IgD-negative memory B cell (primary cell): Measurements from ENCODE around the gene PGLYRP3. TPM values are rescaled to one million over a fixed set of nuclear protein-coding genes. Genes with fewer than 3 reads are reported as not detected.
"Not testable (repeated sequence)": the region's sequence is repeated elsewhere in the genome, so short reads cannot be mapped to it uniquely, and the experiment has no call there.

ENCODE experiments used
- H3K27ac Mint-ChIP-seq, 3 donors: one replicate each; pipeline ENCODE4 v1.8.0; 2020 to 2022; ENCODE audit warnings: mild to moderate bottlenecking in 3 of 3, mixed read lengths in 3 of 3, moderate library complexity in 1 of 3
- H3K27me3 Mint-ChIP-seq: one replicate; pipeline ENCODE4 v1.8.0; 2021; ENCODE audit warnings: mixed read lengths
- H3K36me3 Mint-ChIP-seq: one replicate; pipeline ENCODE4 v1.8.0; 2020; ENCODE audit warnings: mild to moderate bottlenecking, mixed read lengths
- H3K4me1 Mint-ChIP-seq, 3 donors: one replicate each; pipeline ENCODE4 v1.8.0; 2020 to 2022; ENCODE audit warnings: mixed read lengths in 3 of 3, mild to moderate bottlenecking in 1 of 3
- H3K4me3 Mint-ChIP-seq, 4 donors: one replicate each; pipeline ENCODE4 v1.8.0; 2020 to 2022; ENCODE audit warnings: mild to moderate bottlenecking in 4 of 4, mixed read lengths in 4 of 4, moderate library complexity in 3 of 4
- H3K9me3 Mint-ChIP-seq, 3 donors: one replicate each; pipeline ENCODE4 v1.8.0; 2020 to 2021; ENCODE audit warnings: mixed read lengths in 3 of 3, mild to moderate bottlenecking in 1 of 3
- polyA plus RNA-seq: library from polyadenylated mRNA; unstranded; fragments of 300-500 nt; fragmentation: Illumina TruSeq; gene quantifications from one replicate; pipeline ENCODE4 v1.2.3, GENCODE V29; 2021

Gene PGLYRP3
- polyA plus RNA-seq, 1 donor from 2014 or later: not detected

DNA sequence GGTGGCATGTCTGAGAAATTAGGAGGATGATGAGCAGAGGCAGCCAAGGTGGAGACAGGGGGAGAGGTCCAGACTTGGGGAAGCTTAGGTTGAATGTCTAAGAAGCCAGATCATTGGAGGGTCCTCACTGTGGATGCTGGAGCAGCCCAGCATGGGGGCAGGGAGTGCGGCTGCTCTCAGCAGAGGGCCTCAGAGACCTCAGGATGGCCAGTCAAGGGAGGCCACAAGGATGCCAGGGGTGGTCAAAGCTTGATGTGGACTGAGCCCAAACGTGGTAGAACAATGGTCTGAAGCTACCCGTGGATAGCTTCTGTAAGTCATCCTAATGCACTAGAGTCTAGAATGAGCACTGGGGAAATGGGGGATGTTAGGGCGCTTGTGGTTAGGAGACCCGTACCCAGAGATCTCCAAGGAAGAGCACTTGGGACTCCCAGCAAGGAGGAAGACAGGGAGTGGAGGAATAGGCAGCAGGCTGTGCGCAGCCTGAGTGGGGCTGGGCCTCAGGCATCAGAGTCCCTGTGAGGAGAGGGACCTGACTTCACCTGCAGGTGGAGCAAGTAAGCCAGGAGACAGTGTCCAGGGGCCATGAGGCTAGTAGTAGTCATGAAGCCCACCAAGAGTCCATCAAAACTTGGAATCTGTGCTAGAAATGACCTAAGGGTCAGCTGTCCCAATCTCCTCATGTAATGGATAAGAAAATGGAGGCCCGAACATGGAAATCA lies 40.6 kb upstream of the PGLYRP3 start:
- peaks cover 3 to 14% (median 4%) of the 10 kb centered on the region in 3 donors for H3K4me1 Mint-ChIP-seq
- H3K4me3 Mint-ChIP-seq: no peak overlapping the region
- peaks cover 2% of the 10 kb centered on the region for H3K36me3 Mint-ChIP-seq
- H3K9me3 Mint-ChIP-seq: no peaks in the 10 kb centered on the region
- peaks cover 19% of the 10 kb centered on the region for H3K27me3 Mint-ChIP-seq
- no peak overlapping the region for H3K27ac Mint-ChIP-seq

DNA sequence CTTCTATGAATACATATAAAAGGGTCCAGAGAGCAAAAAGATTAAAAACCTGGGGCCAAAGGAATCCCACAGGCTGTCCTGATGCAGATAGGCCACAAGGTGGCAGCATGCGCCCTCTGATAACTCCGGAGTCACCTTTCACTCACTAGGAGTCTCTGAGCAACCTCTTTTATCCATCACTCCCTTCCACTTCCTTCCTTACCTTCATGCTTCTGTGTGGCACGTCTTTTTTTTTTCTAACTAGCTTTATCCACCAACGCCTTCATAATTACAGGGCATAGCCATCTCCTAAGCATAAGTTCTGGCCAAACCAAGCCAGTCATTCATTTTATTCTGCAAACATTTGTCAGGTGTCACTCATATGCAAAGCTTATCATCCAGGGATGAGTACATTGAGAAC lies 39.8 kb upstream of the PGLYRP3 start:
- Mint-ChIP-seq H3K4me1 (peaks cover 3 to 6% (median 4%) of the 10 kb centered on the region in 3 donors), H3K27ac (no peak overlapping the region), H3K36me3 (peaks cover 2% of the 10 kb centered on the region), H3K9me3 (no peaks in the 10 kb centered on the region), H3K27me3 (peaks cover 28% of the 10 kb centered on the region), H3K4me3 (no peak overlapping the region)

DNA sequence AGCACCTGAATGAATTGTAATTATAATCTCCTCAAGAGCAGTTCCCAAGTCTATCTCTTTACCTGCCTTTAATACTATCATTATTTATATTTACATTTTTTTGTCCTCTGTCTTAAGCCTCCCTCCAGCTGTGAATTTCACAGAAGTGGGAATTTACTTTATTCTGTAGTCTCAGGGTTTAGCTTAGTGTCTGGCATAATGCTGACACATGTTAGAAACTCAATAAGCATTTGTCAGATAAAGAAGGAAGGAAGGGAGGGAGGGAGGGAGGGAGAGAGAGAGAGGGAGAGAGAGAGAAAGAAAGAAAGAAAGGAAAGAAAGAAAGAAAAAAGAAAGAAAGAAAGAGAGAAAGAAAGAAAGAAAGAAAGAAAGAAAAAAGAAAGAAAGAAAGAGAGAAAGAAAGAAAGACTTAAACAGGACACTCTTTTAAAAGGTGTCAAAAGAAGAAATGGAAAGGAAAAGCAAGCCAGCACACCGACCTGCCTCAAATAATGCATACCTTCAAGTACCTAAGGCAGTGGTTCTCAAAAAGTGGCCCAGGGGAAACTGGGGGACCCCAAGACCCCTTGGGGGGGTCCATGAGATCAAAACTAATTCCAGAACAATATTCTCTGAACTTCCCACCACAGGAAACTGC lies 37.7 kb upstream of the PGLYRP3 start:
- Mint-ChIP-seq H3K9me3 (no peaks in the 10 kb centered on the region), H3K27ac (no peak overlapping the region), H3K27me3 (peaks cover 42% of the 10 kb centered on the region), H3K4me1 (peaks cover 9 to 15% (median 13%) of the 10 kb centered on the region in 3 donors), H3K36me3 (peaks cover 2% of the 10 kb centered on the region), H3K4me3 (no peak overlapping the region)

DNA sequence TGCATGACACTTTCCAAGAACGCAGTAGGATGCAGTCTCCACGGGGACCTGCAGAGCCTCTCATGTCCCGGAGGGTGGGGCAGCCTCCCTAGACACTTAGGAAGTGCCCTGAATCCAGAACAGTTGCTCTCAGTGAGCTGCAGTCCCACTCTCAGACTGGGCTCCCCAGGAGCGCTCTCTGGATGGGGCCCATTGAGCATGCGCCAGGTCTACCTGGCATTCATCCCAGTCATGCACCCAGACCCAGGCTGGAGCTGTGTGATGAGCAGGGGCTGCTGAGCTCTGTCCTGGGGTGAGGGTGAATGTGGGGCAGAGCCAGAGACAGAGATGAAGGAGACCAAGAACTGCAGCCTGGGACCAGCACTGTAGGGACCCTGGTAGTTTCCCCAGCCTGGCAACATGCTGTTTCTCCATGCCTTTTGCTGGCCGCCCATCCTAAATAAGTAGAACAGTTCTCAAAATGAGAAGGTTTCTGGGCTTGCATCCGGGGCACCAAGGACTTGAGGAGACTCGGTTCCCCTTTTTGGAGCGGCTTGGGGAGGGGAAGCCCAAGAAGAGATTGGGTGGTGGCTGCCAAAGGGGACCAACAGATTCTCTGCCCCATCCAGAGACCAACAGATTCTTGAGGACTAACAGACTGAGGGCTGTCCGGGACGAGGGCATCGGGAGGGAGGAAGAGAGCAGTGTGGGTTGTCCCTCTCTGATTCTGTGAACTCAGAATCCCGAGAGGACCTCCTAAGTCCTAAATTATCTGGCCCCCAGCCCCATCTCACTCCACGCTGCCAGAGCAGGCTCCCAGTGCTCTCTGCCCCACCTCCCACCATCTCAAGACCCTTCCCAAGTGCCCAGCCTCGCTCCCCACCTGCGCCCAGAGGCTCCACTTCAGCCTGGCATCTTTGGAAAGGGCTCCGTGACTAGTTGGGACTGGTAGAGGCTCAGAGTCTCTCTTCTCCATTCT lies 36.9 kb upstream of the PGLYRP3 start:
- no peak overlapping the region for H3K4me3 Mint-ChIP-seq
- H3K36me3 Mint-ChIP-seq: no peaks in the 10 kb centered on the region
- H3K27ac Mint-ChIP-seq: no peak overlapping the region
- H3K9me3 Mint-ChIP-seq: no peaks in the 10 kb centered on the region
- H3K27me3 Mint-ChIP-seq: peaks cover 47% of the 10 kb centered on the region
- peaks cover 13 to 17% (median 15%) of the 10 kb centered on the region in 3 donors for H3K4me1 Mint-ChIP-seq

DNA sequence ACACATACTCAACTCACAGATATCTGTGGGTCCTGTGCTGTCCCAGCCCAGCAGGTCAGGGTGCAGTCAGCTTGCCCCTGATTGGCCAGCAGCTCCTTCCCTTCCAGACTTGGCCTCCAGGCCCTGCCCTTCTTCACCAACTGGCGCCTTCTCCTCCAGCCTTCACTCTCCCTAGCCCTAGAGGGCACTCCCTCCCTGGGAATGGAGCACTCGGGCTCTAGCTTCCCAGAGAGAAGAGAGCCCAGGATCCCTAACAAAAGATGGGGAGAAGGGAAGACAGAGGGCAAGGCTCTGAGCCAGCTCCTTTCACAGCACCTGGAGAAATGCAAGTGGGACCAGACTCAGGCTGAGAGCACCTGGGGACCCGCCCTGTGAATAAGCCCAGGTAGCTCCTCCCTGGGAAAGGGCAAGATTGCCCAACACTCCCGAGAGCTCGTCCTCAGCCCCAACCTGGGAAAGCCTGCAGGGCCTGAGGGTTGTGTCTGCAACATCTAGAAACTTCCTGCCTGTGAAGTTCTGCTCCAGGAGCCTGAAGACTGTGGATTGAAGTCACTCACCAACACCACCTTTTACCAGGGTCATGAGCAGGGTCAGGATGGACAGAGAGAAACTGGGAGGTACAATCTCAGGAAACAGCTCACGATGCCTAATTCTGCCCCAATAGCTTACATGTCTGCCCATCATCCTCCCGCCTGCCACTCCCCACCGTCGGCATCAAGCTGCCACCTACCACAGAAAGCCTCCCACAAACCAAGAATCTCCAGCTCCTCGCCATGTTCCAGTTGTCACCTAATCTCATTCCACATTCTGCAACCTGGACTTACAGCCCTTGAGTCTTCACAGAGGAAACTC lies 36.0 kb upstream of the PGLYRP3 start, which contains the start of gene PGLYRP4:
PGLYRP4 (minus strand) TSS at position 331 of the 852 bp plus-strand sequence. CDS start 909 bp downstream, outside the sequence.
- Mint-ChIP-seq H3K27me3 (peaks cover 51% of the 10 kb centered on the region), H3K27ac (no peak within 1 kb of the TSS), H3K9me3 (no peaks in the 10 kb centered on the region), H3K36me3 (no peaks in the 10 kb centered on the region), H3K4me3 (no peak within 1 kb of the TSS), H3K4me1 (peaks cover 16 to 21% (median 17%) of the 10 kb centered on the region in 3 donors)

DNA sequence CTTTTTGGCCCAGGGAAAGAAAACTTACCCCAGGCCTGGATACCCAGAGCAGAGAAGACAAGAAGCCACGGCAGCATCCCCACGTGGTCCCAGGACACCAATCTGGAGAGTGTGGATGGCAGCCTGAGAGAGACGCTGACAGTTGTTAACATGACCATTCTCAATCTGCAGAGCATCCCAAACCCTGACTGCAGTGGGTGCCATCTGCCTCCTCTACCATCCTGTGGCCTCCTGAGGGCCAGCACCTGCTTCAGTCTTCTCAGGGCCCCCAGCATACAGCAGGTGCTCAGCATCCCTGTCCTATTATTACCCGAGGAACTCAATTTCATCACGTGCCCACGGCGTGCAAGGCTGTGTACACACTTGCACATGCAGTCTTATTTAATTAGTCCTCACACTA lies 35.1 kb upstream of the PGLYRP3 start:
- no peak overlapping the region for H3K4me3 Mint-ChIP-seq
- no peak overlapping the region for H3K27ac Mint-ChIP-seq
- no peaks in the 10 kb centered on the region for H3K9me3 Mint-ChIP-seq
- H3K36me3 Mint-ChIP-seq: no peaks in the 10 kb centered on the region
- peaks cover 56% of the 10 kb centered on the region for H3K27me3 Mint-ChIP-seq
- H3K4me1 Mint-ChIP-seq: peaks cover 17 to 21% (median 19%) of the 10 kb centered on the region in 3 donors

DNA sequence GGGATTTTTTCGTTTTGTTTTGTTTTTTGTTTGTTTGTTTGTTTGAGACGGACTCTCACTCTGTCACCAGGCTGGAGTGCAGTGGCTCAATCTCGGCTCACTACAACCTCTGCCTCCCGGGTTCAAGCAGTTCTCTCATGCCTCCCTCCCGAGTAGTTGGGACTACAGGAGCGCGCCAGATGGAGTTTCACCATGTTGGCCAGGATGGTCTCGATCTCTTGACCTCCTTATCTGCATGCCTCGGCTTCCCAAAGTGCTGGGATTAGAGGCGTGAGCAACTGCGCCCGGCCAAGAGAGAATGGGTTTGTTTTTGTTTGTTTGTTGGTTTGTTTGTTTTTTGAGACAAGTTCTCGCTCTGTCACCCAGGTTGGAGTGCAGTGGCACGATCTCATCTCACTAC lies 34.3 kb upstream of the PGLYRP3 start:
- H3K27me3 Mint-ChIP-seq: peaks cover 62% of the 10 kb centered on the region
- H3K4me3 Mint-ChIP-seq, H3K9me3 Mint-ChIP-seq, H3K27ac Mint-ChIP-seq, H3K36me3 Mint-ChIP-seq: not testable (repeated sequence)
- peaks cover 17 to 21% (median 19%) of the 10 kb centered on the region in 3 donors for H3K4me1 Mint-ChIP-seq

DNA sequence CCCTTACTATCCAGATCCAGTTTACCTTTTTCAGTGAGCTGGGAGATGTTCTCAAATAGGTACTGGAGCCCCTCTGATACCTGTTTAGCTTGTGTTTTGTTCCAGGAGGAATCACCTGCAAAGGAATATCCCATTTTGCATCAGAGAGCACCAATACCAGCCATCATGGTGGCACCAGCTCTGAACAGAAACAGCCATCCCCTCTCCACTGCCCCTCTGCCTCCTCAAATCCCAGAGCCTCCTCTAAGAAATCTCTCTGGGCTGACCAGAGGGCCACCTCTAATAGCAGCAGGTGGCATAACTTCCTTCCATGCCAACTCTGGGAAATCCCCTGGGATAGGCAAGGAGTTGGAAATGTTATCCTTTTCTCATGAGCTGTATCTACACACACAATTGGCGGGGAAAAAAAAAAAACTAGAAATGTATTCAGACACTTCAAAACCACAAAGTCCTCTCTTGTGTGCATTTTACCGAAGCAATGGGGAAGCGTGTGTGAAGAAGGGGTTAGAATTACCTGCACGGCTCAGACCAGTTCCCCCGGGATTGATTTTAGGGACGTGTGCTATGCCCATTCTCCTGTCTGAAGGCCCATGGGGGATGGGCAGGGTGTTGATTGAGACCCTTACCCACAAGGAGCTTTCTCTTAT lies 33.4 kb upstream of the PGLYRP3 start:
- peaks cover 66% of the 10 kb centered on the region for H3K27me3 Mint-ChIP-seq

DNA sequence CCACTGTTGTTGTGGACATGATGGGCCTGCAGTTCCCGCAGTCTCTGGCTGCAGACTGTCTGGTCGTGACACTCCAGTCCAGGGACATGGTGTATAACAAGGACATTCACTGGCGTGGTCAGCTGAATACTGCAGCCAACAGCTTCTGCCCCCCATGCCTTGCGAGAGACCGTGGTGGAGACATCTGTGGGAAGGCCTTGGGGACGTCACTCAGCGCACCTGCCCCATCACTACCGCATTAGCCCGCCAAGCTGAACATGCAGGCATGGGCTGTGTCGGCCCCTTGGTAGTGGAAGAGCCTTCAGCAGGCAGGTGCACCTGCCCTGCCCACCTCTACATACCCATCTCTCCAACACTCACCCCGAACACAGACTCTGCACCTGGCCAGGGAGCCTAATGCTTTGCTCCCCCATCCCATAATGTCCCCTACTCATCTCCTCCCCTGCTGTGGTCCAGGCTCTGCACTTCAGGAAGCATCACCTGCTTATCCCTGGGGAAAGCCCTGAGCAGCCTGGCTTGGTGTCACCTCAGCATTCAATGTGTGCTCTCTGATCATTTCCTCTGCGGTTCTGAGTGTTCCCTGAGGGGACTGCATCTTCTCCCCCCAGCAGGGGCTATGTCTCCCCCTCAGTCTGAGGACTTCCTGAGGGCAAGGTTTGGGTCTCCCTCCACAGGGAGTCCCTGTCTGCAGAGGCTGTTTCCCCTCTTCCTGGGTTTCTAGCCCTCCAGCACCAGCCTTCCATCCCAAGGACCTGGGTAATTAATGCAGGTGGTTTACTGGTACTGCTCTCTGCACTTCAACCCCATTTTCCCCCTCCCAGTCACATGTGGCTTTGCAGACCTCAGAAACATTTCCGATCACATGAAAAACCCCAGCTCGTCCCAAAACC lies 32.7 kb upstream of the PGLYRP3 start:
- Mint-ChIP-seq H3K36me3 (no peaks in the 10 kb centered on the region), H3K9me3 (no peaks in the 10 kb centered on the region), H3K27me3 (peaks cover 68% of the 10 kb centered on the region), H3K27ac (no peak overlapping the region), H3K4me1 (peaks cover 17 to 21% (median 19%) of the 10 kb centered on the region in 3 donors), H3K4me3 (peak overlapping the region in 1 of 4 donors; percentile 94)

More for the DNA sequence above, 33.4 kb upstream of the PGLYRP3 start:
- H3K9me3 Mint-ChIP-seq: no peaks in the 10 kb centered on the region
- peak overlapping the region in 2 of 4 donors; percentile 48 to 94 for H3K4me3 Mint-ChIP-seq
- H3K36me3 Mint-ChIP-seq: no peaks in the 10 kb centered on the region
- peaks cover 17 to 21% (median 19%) of the 10 kb centered on the region in 3 donors for H3K4me1 Mint-ChIP-seq
- no peak overlapping the region for H3K27ac Mint-ChIP-seq

DNA sequence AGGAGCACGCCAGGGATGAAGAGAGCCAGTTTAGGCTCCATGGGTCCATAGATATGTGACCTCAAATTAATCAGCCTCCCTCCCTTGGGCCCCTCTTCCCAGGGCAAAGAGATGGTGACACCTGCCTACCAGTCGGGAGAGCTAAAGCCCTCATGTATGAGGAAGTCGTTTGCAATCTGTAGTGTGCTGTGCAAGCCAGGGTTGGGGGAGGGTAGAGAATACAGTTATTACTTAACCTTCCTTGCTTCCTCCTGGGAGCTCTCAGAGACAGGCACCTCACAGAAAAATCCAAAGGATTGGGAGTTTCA lies 31.9 kb upstream of the PGLYRP3 start:
- Mint-ChIP-seq H3K27me3 (peaks cover 67% of the 10 kb centered on the region), H3K36me3 (no peaks in the 10 kb centered on the region), H3K4me3 (peak overlapping the region in 1 of 4 donors; percentile 94), H3K27ac (no peak overlapping the region), H3K9me3 (no peaks in the 10 kb centered on the region), H3K4me1 (peaks cover 17 to 22% (median 19%) of the 10 kb centered on the region in 3 donors)

DNA sequence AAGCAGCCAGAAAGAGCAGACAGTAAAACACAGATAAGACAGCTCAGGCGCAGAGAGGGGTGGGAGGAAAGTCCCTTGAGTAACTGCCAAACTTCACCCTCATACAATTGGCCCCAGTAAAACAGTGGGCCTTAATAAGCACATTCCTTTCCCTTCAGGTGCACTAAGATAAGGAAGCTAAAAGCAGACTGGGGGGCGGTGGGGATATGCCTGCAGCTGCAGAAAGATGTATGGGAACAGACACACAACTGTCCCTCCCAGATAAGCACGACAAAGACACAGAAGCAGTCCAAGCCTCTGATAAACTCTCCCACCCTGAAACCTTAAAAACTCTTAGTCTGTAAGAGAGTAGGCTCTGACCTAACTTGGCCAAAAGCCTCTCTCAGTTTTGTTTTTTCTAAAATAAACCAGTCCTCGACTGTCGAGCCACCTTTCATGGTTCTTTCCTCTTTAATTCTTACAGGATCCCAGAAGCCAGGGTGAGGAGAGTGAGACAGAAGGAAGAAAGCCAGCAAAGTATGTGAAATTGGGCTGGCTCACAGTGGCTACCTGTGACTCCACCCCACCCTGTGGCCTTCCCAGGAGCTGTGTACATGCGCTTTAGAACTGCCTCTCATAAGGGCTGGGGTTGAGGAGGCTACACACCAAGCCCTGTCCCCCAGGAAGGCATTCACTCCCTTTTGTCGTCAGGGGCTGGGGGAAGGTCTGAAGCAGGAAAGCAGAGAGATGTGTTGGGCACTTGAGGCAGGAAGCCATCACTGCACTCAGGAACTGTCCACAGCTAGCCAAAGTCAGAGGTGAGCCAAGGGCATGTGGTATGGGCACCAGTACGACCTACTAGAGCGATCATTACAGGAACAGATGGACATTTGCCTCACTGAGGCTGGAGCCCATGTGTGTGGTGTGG lies 31.3 kb upstream of the PGLYRP3 start:
- Mint-ChIP-seq H3K27me3 (peaks cover 62% of the 10 kb centered on the region), H3K36me3 (no peaks in the 10 kb centered on the region), H3K4me3 (peak overlapping the region in 1 of 4 donors; percentile 13), H3K9me3 (no peaks in the 10 kb centered on the region), H3K4me1 (peaks cover 17 to 24% (median 19%) of the 10 kb centered on the region in 3 donors), H3K27ac (no peak overlapping the region)

DNA sequence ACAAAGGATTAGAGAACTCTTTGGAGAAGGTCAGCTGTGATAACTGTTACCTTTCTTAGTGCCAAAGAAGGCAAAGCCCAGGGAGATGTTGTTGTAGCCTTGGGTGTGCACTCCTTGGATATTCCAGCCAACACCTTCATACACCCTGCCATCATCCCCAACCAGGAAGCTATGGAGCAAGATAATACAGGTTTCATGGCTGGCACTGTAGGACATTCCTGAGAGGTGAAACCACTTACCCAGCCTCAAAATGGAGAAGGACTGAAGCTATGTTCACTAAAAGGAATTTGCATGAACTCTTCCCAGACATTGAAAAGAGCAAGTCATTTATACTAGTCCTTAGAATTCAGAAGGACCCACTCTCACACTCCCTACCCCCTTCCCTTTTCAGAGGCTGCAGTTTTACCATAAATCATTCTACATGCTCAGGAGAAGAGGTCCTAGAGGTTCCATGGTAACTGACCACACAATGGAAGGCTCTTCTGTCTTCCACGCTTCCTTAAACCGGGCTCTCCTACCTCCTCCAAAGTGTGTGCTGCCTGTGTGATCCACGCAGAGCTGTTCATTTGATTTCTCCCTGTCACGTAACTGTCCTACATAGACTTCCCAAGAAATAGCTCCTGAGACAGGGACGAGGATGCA lies 30.4 kb upstream of the PGLYRP3 start:
- no peak overlapping the region for H3K4me3 Mint-ChIP-seq
- peaks cover 17 to 24% (median 19%) of the 10 kb centered on the region in 3 donors for H3K4me1 Mint-ChIP-seq
- no peaks in the 10 kb centered on the region for H3K36me3 Mint-ChIP-seq

More for the DNA sequence above, 30.4 kb upstream of the PGLYRP3 start:
- Mint-ChIP-seq H3K9me3 (no peaks in the 10 kb centered on the region), H3K27me3 (peaks cover 61% of the 10 kb centered on the region), H3K27ac (no peak overlapping the region)
